ENCODE results near the gene UBE2D4.

GRCh38 chr7:43938892-43939482 is 12.8 kb downstream of the UBE2D4 start:
- TF ChIP-seq CTCF (IDR thresholded peaks at IDR 0.05; ENCODE audit: borderline replicate concordance, extremely low read depth, low read length, poor library complexity, severe bottlenecking) (no peak), EZH2 (IDR thresholded peaks at IDR 0.05; ENCODE audit: borderline replicate concordance, low read depth, low read length, severe bottlenecking) (no peak)

Data from DND-41 (cell line).